GM18505 (cell line): ENCODE measurements around the gene KIF3B.
A peak's percentile ranks its signal among the peaks of the same experiment; 100 is the strongest.

Experiments
- ATAC-seq: cut with Tn5 transposase; IDR thresholded peaks from one replicate; pipeline ENCODE4 v1.9.1; 2021; ENCODE audit not compliant: unreplicated experiment
- POLR2A ChIP-seq: IDR thresholded peaks from 4 replicates; pipeline ENCODE4 v1.6.1; 2011; ENCODE audit warnings: borderline replicate concordance; ENCODE audit not compliant: insufficient read depth, insufficient read length; ENCODE audit errors: extremely low read depth

Gene KIF3B

GRCh38 chr20:32356622-32357374, 79.3 kb downstream of the KIF3B start:
- no peak for TF ChIP-seq POLR2A
- no peak for ATAC-seq

DNA sequence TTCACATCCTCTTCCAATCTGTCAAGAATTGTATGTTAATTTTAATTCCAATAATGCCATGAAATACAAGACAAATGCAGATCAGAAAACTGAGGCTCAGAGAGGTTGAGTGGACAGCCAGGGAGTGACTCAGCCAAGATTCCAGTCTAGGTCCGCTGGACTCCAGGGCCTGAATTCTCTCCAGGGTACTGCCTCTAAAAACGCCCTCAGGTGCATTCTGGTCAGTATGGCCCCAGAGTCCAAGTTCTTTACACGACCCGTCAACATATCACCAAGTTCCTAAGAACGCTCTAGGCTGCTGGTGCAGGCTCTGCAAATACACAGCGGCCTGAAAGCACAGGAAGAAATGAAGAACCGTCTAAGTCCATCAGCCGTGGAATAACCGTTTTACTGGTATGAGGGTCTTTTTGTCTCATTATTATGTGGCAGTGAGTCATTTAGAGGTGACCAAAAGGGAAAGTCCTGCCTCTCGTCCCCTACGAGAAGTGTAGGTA, 80.0 kb downstream of the KIF3B start:
- no peak for ATAC-seq

DNA sequence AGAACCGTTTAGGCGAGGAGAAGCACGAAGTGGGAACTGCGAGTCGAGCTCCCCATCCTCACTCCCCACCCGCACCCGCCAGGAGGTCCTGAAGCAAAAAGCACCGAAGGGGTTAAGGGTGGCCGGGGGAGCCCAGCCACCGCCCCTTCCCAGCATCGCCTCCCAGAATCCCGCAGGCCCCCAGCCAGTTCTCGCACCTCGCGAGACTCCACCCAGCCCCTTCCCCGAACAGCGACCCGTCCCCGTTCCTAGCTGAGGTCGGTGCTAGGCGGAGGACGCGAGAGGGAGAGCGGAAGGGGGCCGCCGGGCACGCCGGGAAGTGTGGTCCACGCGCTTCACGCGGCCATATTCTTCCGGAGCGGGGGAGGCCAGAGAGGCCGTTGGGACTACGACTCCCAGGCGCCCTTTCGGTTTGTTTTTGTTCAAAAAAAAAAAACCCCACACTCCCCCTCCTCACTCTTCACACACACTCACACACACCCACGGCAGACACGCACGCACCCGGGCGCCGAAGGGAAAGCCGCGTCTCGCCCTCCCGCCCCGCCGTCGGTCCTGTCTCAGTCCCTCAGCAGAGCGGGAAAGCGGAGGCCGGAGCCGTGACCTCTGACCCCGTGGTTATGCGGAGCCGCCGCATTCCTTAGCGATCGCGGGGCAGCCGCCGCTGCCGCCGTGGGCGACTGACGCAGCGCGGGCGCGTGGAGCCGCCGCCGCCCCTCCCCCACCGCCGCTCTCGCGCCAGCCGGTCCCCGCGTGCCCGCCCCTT, 80.6 kb downstream of the KIF3B start, which contains the start of gene ASXL1:
ASXL1 (plus strand) TSS at position 463 of the 763 bp plus-strand sequence. CDS start 445 bp downstream, outside the sequence.
- peak; percentile 70 for ATAC-seq
- peak; percentile 79 for TF ChIP-seq POLR2A

More for the DNA sequence above, 80.0 kb downstream of the KIF3B start:
- no peak for TF ChIP-seq POLR2A

- ATAC-seq = no peak
- no peak for TF ChIP-seq POLR2A
Measured at GRCh38 chr20:32358632-32358882, 81.1 kb downstream of the KIF3B start.

DNA sequence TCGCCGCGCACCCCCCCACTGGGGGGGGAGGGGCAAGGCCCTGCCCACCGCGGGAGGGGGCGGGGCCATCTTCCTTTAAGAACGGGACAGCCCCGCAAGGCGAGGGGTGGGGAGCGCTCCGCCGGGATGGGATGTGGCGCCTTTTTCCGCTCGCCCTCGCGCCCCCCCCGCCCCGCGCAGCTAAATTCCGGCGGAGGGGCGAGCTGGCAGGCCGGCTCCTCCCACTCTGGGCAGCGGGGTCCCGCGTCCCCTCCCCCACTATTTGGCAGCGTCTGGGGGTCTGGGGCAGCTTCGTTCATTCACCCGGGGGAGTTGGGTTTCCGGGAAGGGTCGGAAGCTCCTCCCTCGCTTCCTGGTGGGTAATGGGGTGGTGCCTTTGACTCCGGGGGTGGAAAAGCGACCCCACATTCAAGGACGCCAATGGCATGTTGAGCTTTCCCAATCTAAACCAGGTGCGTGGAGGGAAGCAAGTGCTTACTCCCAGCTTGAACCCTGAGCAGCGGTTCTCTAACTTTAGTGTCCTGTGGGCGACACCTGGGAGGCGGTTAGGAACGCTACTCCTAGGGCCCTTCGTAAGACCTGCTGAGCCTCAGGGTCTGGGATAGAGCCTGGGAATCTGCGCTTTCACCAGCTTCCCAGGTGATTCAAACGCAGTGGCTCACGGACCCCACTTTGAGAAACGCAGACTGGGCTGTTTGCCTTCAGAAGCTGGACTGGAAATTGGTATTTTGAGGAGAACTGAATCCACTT, 81.6 kb downstream of the KIF3B start:
- peak; percentile 72 for TF ChIP-seq POLR2A
- peak; percentile 24 for ATAC-seq

- no peak for TF ChIP-seq POLR2A
- ATAC-seq = no peak
Measured at GRCh38 chr20:32359633-32360332, 82.3 kb downstream of the KIF3B start.

DNA sequence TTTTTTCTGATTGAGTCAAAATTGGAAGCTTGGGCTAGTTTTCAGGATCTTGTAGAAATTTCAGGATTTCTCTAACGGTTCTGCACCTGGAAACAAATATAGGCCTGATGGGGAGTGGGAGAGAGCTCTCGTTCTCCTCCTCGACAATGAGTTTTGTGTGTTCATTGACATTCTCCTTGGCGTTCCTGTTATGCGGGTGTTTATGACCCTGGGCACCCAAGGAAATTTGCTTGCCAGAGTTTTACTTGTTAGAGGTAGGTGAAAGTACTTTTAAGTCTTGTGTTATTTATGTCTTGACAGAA, 82.8 kb downstream of the KIF3B start:
- no peak for TF ChIP-seq POLR2A
- ATAC-seq = no peak

DNA sequence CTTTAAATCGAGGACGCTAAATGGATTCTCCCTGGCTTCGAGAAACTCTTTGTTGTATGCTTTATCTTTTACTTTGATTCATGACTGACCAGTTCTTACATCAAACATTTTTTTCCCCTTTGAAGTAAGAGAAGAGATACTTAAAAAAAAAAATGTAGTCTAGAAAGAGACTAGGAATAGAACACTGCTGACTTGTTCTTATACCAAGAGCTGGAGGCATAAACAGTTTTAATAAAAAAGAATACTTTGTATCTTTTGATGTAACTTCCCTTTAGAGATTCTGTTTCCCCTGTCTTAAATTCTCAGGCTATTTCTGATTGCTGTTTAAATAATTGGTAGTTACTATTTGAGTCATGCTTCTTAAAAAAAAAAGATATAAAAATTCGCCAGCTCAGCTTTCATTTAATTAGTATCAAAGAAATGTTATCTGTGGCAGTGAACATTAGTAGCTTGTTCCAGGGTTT, 85.5 kb downstream of the KIF3B start:
- ATAC-seq = no peak
- no peak for TF ChIP-seq POLR2A

GRCh38 chr20:32363492-32363891, 86.0 kb downstream of the KIF3B start:
- no peak for TF ChIP-seq POLR2A
- ATAC-seq = no peak

DNA sequence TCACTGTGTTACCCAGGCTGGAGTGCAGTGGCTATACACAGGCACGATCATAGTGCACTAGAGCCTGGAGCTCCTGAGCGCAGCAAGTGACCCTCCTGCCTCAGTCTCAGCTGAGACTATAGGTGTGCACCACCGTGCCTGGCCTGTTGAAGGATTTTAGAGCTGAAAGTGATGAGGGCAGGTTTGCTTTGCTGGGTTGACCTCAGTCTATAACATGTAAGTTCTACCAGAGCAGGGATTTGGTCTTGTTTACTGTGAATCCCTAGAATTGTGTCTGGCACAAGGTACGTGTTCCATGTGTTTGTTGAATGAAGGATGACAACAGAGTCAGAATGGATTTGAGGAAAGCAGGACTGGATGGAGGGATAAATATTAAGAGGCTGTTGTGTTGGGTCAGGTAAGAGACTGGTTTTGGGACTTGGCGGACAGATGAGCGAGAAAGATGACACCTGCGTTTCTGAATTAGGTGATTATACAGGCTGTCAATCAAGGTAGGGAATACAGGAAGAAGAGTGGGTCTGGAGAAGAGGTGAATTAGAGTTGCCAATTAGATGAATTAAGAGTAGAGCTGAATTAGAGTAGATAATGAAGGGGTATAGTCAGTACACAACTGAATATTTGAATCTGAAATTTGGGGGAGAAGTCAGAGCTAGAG, 87.2 kb downstream of the KIF3B start:
- TF ChIP-seq POLR2A = no peak
- no peak for ATAC-seq

GRCh38 chr20:32365564-32365963, 88.1 kb downstream of the KIF3B start:
- ATAC-seq = no peak
- no peak for TF ChIP-seq POLR2A

- TF ChIP-seq POLR2A = no peak
- ATAC-seq = no peak
Measured at GRCh38 chr20:32366380-32366779, 88.9 kb downstream of the KIF3B start.
